Uterus (tissue), 2 donors: Measurements from ENCODE around the gene MARVELD1.

ENCODE experiments used
- CTCF ChIP-seq, 4 experiments: fragments of 200-600 bp in 2 of 4; fragments of 450-650 bp in 2 of 4; sonication (generic) in 2 of 4; IDR thresholded peaks; one replicate each; pipeline ENCODE4 v1.5.1; 2016 to 2019; ENCODE audit warnings: antibody characterized with exemption in 4 of 4, mild to moderate bottlenecking in 2 of 4, moderate library complexity in 1 of 4
- POLR2A ChIP-seq, 2 donors: fragments of 450-650 bp; IDR thresholded peaks; one replicate each; pipeline ENCODE4 v1.6.1; 2016; ENCODE audit warnings: antibody characterized with exemption in 2 of 2, mild to moderate bottlenecking in 1 of 2, moderate library complexity in 1 of 2

GRCh38 chr10:97748116-97748515, 34.6 kb downstream of the MARVELD1 start:
- TF ChIP-seq CTCF (IDR thresholded peaks at IDR 0.05) (no peak), POLR2A (IDR thresholded peaks at IDR 0.05) (no peak)
